SK-N-SH (cell line): Measurements from ENCODE around the gene OR8D2. TPM values are rescaled to one million over a fixed set of nuclear protein-coding genes. Genes with fewer than 3 reads are reported as not detected.

ENCODE experiments used
- CTCF ChIA-PET: fragments of 300-600, 350-600 bp; formaldehyde crosslinking; extraction: SDS; loops from one replicate; lab custom pipeline; 2021; lab: Yijun Ruan, JAX
- POLR2A ChIA-PET: fragments of 350-600 bp; sonication (Branson Sonifier 250); formaldehyde crosslinking; extraction: SDS; loops from one replicate; lab custom pipeline; 2020; ENCODE audit warnings: antibody characterized with exemption, inconsistent platforms; lab: Yijun Ruan, JAX
- DNase-seq: peaks from one replicate; pipeline ENCODE4 v3.0.0; 2012
- H2AFZ ChIP-seq: fragments of 200-600 bp; sonication (generic); 2 replicates; pipeline ENCODE4 v1.8.1; 2016; ENCODE audit warnings: antibody characterized with exemption, mild to moderate bottlenecking, low read depth
- H3F3A ChIP-seq: fragments of 200-600 bp; sonication (generic); replicated peaks from 2 replicates; pipeline ENCODE3; 2016; ENCODE audit warnings: antibody characterized with exemption, mild to moderate bottlenecking; ENCODE audit not compliant: insufficient read depth
- H3K27ac ChIP-seq, 2 experiments: fragments of 200-500 bp in 1 of 2; fragments of 200-600 bp in 1 of 2; sonication (Bioruptor generic) in 1 of 2; sonication (generic), shearing (Covaris generic) in 1 of 2; 2 replicates each; pipeline versions ENCODE4 v1.5.1 to v1.6.1; 2014 to 2016; ENCODE audit warnings: low read depth in 2 of 2, inconsistent platforms in 1 of 2, low read length in 1 of 2, mild to moderate bottlenecking in 1 of 2, mixed read lengths in 1 of 2
- H3K27me3 ChIP-seq: fragments of 200-600 bp; sonication (generic), shearing (Covaris generic); 2 replicates; pipeline ENCODE4 v1.6.1; 2016; ENCODE audit warnings: mixed run types; ENCODE audit not compliant: insufficient read depth
- H3K36me3 ChIP-seq, 2 experiments: fragments of 200-500 bp in 1 of 2; fragments of 200-600 bp in 1 of 2; sonication (Bioruptor generic) in 1 of 2; sonication (generic) in 1 of 2; replicated peaks in 1 of 2; 2 replicates each; pipeline versions ENCODE3 to v1.5.1; 2014 to 2016; ENCODE audit warnings: low read length in 1 of 2, mild to moderate bottlenecking in 1 of 2; ENCODE audit not compliant: insufficient read depth in 2 of 2, control insufficient read depth in 1 of 2
- H3K4me1 ChIP-seq, 2 experiments: fragments of 200-500 bp in 1 of 2; fragments of 200-600 bp in 1 of 2; sonication (Bioruptor generic) in 1 of 2; sonication (generic), shearing (Covaris generic) in 1 of 2; 2 replicates each; pipeline versions ENCODE4 v1.5.1 to v1.6.1; 2014 to 2016; ENCODE audit warnings: low read depth in 1 of 2, low read length in 1 of 2, mixed run types in 1 of 2; ENCODE audit not compliant: insufficient read depth in 2 of 2, control insufficient read depth in 1 of 2
- H3K4me2 ChIP-seq: fragments of 200-600 bp; sonication (generic), shearing (Covaris generic); 2 replicates; pipeline ENCODE4 v1.6.1; 2017; ENCODE audit warnings: mixed run types
- H3K4me3 ChIP-seq, 2 experiments: fragments of 200-500 bp in 1 of 2; fragments of 200-600 bp in 1 of 2; sonication (Bioruptor generic) in 1 of 2; sonication (generic), shearing (Covaris generic) in 1 of 2; 2 replicates each; pipeline versions ENCODE4 v1.5.1 to v1.8.1; 2014 to 2016; ENCODE audit warnings: low read depth in 2 of 2, inconsistent platforms in 1 of 2, low read length in 1 of 2, mild to moderate bottlenecking in 1 of 2, mixed read lengths in 1 of 2, moderate library complexity in 1 of 2
- H3K79me2 ChIP-seq: fragments of 200-600 bp; sonication (generic); 2 replicates; pipeline ENCODE4 v1.8.1; 2017; ENCODE audit warnings: mild to moderate bottlenecking; ENCODE audit not compliant: insufficient read depth
- H3K9ac ChIP-seq: fragments of 200-600 bp; sonication (generic); 2 replicates; pipeline ENCODE4 v1.6.1; 2017; ENCODE audit warnings: mixed run types
- H3K9me2 ChIP-seq: fragments of 200-600 bp; sonication (generic); 2 replicates; pipeline ENCODE4 v1.6.1; 2017; ENCODE audit warnings: mixed run types
- H3K9me3 ChIP-seq: fragments of 200-600 bp; sonication (generic); 2 replicates; pipeline ENCODE4 v1.6.1; 2017; ENCODE audit warnings: mixed run types, mild to moderate bottlenecking, moderate library complexity
- H4K20me1 ChIP-seq: fragments of 200-600 bp; sonication (generic); 2 replicates; pipeline ENCODE4 v1.6.1; 2017; ENCODE audit warnings: mild to moderate bottlenecking, mixed run types; ENCODE audit not compliant: insufficient read depth
- CHD2 ChIP-seq: fragments of 150-350 bp; IDR thresholded peaks from 2 replicates; pipeline ENCODE4 v1.6.1; 2018; ENCODE audit warnings: low read length; ENCODE audit not compliant: partially characterized antibody
- CTCF ChIP-seq: fragments of 200-600 bp; sonication (generic); IDR thresholded peaks from 2 replicates; pipeline ENCODE4 v1.6.1; 2017; ENCODE audit warnings: antibody characterized with exemption, mild to moderate bottlenecking, moderate library complexity
- ELF1 ChIP-seq: IDR thresholded peaks from 2 replicates; pipeline ENCODE4 v1.4.0; 2012
- FOSL2 ChIP-seq: IDR thresholded peaks from 2 replicates; pipeline ENCODE4 v1.4.0; 2012; ENCODE audit warnings: low read depth, mild to moderate bottlenecking, moderate library complexity, borderline replicate concordance
- GATA2 ChIP-seq: sonication (generic); formaldehyde crosslinking; IDR thresholded peaks from 2 replicates; pipeline ENCODE4 v1.5.0; 2020; ENCODE audit warnings: mild to moderate bottlenecking, missing genetic modification reagents
- JUND ChIP-seq: IDR thresholded peaks from 2 replicates; pipeline ENCODE4 v1.4.0; 2012
- MAX ChIP-seq: IDR thresholded peaks from 2 replicates; pipeline ENCODE4 v1.4.0; 2012; ENCODE audit warnings: low read depth
- MXI1 ChIP-seq: IDR thresholded peaks from 2 replicates; pipeline ENCODE4 v1.6.1; 2012; ENCODE audit warnings: mild to moderate bottlenecking, low read depth, low read length, improper control_type of control experiment
- NFIC ChIP-seq: IDR thresholded peaks from 2 replicates; pipeline ENCODE4 v1.4.0; 2012; ENCODE audit warnings: borderline replicate concordance
- NRF1 ChIP-seq: IDR thresholded peaks from 2 replicates; pipeline ENCODE4 v1.6.1; 2012; ENCODE audit warnings: low read depth, mild to moderate bottlenecking, low read length
- PBX3 ChIP-seq: IDR thresholded peaks from 2 replicates; pipeline ENCODE4; 2012
- POLR2AphosphoS5 ChIP-seq: IDR thresholded peaks from 2 replicates; pipeline ENCODE4 v1.6.1; 2012; ENCODE audit warnings: low read depth, low read length
- RCOR1 ChIP-seq: fragments of 150-350 bp; IDR thresholded peaks from 2 replicates; pipeline ENCODE4 v1.6.1; 2017; ENCODE audit warnings: antibody characterized with exemption, low read length
- RXRA ChIP-seq: IDR thresholded peaks from 2 replicates; pipeline ENCODE4 v1.4.0; 2012; ENCODE audit warnings: low read depth, mild to moderate bottlenecking, borderline replicate concordance
- SIN3A ChIP-seq: IDR thresholded peaks from 2 replicates; pipeline ENCODE4 v1.6.1; 2012; ENCODE audit warnings: low read depth, mild to moderate bottlenecking, low read length, moderate library complexity, borderline replicate concordance
- TAF1 ChIP-seq: IDR thresholded peaks from 2 replicates; pipeline ENCODE4 v1.6.1; 2012; ENCODE audit warnings: low read depth, mild to moderate bottlenecking, low read length, moderate library complexity, borderline replicate concordance
- TCF12 ChIP-seq: IDR thresholded peaks from 2 replicates; pipeline ENCODE4 v1.4.0; 2012
- USF2 ChIP-seq: fragments of 150-350 bp; IDR thresholded peaks from 2 replicates; pipeline ENCODE4 v1.6.1; 2017; ENCODE audit warnings: antibody characterized with exemption, low read length, low read depth, borderline replicate concordance
- ZBTB33 ChIP-seq: IDR thresholded peaks from 2 replicates; pipeline ENCODE4 v1.4.0; 2012; ENCODE audit warnings: low read depth, borderline replicate concordance
- WGBS: methylation state at CpG from one replicate; pipeline ENCODE4 v1.1.6; 2017; ENCODE audit warnings: low lambda C conversion rate; 5-methylcytosine and 5-hydroxymethylcytosine counted together
- polyA plus RNA-seq, 3 experiments: library from polyadenylated mRNA; depleted of rRNA; stranded (reverse); fragments of >200 nt; gene quantifications; 2 replicates each; pipeline ENCODE4 v1.2.3, GENCODE V29; 2012

OR8D2 gene
- polyA plus RNA-seq, 1 of the 3 experiments (the other 2 are of a cell fraction): not detected

GRCh38 chr11:124322356-124322755 lies 2.4 kb upstream of the OR8D2 start:
- H4K20me1 ChIP-seq: no peaks in the 10 kb centered on the region
- ChIA-PET POLR2A (no interaction called here), CTCF (no interaction called here)
- no peaks in the 10 kb centered on the region for H3F3A ChIP-seq
- no peaks in the 10 kb centered on the region for H3K36me3 ChIP-seq
- no peaks in the 10 kb centered on the region for H3K9me3 ChIP-seq
- 7% methylated on average over 1 of the region's 1 CpG for WGBS
- no peaks in the 10 kb centered on the region for H3K27me3 ChIP-seq
- H3K27ac ChIP-seq: no peak overlapping the region
- TF ChIP-seq NRF1: no peak
- TF ChIP-seq POLR2AphosphoS5: no peak
- no peak for TF ChIP-seq ELF1
- TF ChIP-seq ZBTB33: no peak
- TF ChIP-seq SIN3A: no peak
- no peak for TF ChIP-seq TCF12
- no peak for TF ChIP-seq FOSL2
- no peak for TF ChIP-seq PBX3
- TF ChIP-seq NFIC: no peak
- TF ChIP-seq TAF1: no peak
- no peak for TF ChIP-seq USF2
- no peak for TF ChIP-seq MXI1
- no peak for TF ChIP-seq CTCF
- no peak for TF ChIP-seq JUND
- TF ChIP-seq CHD2: no peak
- TF ChIP-seq GATA2 (CRISPR knock-in tag): no peak
- no peak for TF ChIP-seq MAX
- no peak for TF ChIP-seq RCOR1
- TF ChIP-seq RXRA: no peak
- H3K4me1 ChIP-seq: no peaks in the 10 kb centered on the region
- H3K79me2 ChIP-seq: no peaks in the 10 kb centered on the region
- no peak overlapping the region for H3K9ac ChIP-seq
- no peak for DNase-seq
- no peaks in the 10 kb centered on the region for H3K9me2 ChIP-seq
- H2AFZ ChIP-seq: no peak overlapping the region
- H3K4me2 ChIP-seq: no peak overlapping the region
- H3K4me3 ChIP-seq: no peak overlapping the region
